ENCODE data around the gene PAWR.

The PAWR gene, protein sequence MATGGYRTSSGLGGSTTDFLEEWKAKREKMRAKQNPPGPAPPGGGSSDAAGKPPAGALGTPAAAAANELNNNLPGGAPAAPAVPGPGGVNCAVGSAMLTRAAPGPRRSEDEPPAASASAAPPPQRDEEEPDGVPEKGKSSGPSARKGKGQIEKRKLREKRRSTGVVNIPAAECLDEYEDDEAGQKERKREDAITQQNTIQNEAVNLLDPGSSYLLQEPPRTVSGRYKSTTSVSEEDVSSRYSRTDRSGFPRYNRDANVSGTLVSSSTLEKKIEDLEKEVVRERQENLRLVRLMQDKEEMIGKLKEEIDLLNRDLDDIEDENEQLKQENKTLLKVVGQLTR

DNA sequence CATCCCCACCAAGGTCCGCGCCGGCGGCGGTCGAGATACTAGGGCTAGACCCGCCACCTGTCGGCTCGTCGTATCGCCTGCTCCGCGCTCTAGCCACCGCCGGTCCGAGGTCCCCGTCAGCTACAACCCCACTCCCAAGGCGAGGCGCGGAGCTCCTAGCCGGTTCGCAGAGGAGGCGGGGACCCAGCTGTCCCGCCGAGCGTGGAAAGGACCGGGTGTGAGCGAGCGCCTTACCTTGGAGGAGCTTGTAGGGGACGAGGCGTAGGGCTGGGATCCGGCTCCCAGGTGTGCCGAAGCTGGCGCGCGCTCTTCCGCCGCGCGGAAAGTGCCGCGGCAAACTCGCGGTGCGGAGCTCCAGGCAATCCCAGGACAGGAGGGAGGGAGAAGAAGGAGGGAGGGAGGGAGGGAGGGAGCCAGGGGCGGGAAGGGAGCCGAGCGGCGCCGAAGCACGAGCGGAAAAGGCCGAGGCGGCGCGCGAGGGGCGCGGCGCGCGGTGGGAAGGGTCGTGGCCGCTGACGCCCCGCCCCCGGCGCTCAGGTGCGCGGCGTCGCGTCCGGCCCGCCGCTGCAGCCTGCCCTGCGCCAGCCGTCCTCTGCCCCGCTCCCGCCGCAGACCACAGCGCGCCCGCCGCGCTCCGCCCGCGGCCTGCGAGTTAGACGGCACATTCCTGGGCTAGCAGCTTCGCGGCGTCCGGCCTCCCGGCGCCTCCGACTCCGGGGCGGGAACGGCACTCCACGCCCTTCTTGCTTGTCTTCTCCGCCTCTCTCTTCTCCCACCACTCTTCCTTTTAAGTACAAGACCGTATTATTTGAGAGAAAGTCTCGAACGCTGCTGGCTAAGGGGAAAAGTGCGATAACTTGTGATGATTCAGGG is at the start of gene PAWR:
Gene PAWR, minus strand, starts transcription at position 327 of the 873 bp plus-strand sequence. CDS start 720 bp downstream, outside the sequence.
- DNase-seq (ENCODE audit: low read depth in 2 of 2), result no peak

DNA sequence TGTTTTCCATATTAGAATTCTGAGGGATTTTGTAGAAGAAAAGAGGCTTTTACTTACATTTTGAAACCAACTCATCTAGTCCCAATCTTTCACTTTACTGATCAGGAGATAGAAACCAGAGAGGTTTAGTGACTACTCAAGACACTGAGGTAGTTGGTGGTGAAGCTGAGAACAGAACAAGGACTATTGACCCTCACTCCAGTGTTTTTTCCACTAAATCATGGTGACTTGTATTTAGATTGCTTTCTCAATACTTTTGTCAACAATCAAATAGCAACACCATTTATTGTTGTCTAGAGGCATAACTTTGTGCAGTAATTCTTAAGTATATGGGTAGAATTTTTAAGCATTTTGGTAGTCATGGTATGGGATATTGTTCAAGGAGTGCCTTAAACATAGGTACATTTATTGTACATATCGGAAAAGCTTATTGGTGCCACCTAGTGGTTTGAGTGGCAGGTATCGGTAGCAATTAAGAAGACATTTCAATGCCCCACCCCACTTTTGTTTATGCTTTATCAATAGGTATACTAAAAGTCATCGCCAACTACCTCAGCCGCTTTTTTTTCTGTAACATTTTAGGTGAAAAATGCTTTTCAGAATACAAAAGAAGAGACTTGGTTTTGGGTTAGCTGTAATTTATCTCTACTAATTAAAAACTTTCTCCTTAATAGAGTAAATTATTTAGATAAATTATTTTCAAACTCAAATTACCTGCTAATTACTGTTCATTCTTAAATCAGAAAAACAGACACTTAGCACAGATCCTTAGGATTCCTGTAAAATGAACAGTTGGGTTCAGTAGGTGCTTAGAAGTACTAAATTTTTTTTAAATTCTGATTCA is 47.3 kb upstream of the PAWR start:
- no peak for DNase-seq (ENCODE audit: low read depth in 2 of 2)

DNA sequence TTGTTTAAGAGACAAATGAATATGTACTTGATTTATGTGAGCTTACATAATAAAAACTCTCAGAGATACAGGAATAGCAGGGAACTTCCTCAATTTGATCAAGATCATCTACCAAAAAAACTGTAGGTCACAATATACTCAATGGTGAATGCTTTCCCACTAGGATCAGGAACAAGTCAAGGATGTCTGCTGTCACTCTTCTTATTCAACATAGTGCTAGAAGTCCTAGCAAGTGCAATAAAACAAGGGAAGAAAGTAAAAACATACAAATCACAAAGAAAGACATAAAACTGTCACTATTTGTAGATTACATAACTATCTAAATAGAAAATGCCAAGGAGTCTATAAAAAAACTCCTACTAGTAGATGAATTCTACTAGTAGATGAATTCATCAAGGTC is 41.9 kb upstream of the PAWR start:
- DNase-seq (ENCODE audit: low read depth in 2 of 2), result no peak

DNA sequence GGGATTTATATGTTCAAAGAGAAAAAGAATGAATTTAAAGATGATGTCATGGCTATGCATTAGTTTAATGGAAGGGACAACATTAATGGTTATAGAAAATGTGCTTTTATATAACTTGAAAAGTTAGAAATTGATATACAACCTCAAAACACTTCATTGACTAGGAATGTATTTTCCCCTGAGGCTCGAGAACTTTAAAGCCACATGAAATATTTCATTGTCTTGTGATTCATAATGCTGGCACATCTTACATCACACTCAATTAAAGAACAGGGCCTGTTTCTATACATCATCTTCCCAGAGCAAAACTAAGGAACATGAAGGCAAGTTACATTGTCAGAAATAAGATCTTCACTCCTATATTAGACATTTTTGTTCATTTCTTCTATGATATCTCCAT is 35.2 kb upstream of the PAWR start:
- DNase-seq (ENCODE audit: low read depth in 2 of 2), result no peak

DNA sequence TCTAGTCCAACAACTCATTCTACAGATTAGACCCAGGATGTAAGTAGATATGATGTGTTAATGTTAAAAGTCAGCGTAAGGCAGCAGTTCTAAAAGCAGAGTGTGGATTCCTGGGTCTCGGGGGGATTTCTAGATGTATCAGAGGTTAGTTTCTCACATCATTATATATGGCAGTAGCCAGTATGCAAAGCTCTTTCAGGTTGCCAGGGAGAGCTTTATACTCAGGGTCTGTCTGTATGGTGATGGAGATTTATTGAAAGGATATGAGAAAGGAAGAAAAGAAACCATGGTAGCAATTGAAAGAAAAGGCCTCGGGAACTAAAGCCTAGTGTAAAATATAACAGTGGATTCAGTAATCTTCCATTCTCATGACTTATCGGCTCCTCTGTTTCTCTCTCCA is 26.2 kb upstream of the PAWR start:
- DNase-seq (ENCODE audit: low read depth in 2 of 2), result no peak

DNA sequence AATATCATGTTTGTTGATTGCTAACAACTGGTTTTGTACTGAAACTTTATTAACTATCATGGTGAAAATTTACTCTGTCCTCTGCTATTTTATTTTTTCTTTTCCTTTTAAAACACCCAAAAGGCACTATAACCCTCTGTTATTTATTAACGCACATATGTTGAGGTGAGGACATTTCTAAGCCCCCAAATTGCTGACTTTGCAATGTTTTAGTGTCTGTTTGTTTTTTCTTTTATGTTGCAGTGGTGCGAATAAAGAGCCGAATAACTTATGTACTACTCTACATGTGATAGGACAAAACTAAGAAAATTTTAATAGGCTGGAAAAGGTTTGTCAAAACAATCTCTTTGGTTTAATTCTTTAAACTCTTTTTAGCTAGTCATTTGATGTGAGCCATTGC is 24.5 kb upstream of the PAWR start:
- DNase-seq (ENCODE audit: low read depth in 2 of 2), result no peak

DNA sequence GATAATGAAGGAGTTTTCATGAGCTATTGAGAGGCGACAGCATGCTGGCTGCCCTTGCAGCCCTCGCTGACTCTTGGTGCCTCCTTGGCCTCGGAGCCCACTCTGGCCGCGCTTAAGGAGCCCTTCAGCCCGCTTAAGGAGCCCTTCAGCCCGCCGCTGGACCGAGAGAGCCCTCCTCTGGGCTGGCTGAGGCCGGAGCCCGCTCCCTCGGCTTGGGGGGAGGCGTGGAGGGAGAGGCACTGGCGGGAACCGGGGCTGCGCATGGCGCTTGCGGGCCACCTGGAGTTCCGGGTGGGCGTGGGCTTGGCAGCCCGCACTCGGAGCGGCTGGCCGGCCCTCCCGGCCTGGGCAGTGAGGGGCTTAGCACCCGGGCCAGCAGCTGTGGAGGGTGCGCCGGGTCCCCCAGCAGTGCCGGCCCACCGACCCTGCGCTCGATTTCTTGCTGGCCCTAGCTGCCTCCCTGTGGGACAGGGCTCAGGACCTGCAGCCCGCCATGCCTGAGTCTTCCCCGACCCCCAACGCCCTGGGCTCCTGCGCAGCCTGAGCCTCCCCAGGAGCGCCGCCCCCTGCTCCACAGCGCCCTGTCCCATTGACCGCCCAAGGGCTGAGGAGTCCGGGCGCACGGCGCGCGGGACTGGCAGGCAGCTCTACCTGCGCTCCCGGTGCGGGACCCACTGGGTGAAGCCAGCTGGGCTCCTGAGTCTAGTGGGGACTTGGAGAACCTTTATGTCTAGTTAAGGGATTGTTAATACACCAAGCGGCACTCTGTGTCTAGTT is 20.1 kb upstream of the PAWR start:
- no peak for DNase-seq (ENCODE audit: low read depth in 2 of 2)

DNA sequence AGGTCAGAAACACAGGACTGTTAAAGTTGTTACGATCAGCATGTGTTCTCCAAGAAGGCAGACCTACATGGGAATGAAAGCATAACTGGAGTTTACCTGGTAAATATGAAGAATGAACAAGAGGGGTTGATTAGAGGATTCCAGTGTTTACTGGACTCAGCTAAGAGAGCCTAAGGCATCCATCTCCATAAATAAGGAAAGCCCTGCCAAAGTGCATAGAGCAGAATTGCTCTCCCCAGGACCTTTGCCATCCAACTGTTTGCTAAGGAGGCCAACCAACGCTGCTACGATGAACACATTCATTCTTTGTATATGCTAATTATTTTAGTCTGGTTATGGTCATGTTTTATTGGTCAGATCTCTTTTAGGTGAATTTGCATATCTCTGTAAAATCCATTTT is 17.1 kb upstream of the PAWR start:
- no peak for DNase-seq (ENCODE audit: low read depth in 2 of 2)

DNA sequence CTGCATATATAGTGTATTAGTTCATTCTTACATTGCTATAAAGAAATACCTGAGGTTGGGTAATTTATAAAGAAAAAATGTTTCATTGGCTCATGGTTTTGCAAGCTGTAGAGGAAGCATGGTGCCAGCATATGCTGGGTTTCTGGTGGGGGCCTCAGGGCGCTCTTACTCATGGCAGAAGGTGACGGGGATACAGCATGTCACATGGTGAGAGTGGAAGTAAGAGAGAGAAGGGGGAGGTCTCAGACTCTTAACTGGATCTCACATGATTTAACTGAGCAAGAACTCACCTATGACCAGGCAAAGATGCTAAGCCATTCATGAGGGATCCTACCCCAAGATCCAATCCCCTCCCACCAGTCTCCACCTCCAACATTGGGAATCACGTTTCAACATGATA is 15.9 kb upstream of the PAWR start:
- DNase-seq (ENCODE audit: low read depth in 2 of 2), result no peak

DNA sequence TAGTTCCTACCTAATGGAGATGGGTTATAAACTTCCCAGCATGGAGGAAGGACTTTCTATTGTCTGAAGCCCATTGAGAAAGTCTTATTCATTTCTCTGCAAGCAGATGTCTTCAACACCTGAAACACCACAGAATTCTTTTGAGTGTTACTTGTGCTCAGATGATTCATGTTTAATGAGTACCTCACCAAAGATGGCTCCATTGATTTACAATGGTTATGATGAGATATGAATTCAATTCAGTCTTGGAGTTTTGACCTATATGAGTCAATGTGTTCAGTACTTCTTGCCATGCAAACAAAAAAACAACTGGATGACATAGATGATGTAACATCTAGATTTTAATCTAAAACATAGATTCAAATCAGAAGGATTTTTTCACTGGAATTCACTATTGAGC is 15.4 kb upstream of the PAWR start:
- DNase-seq (ENCODE audit: low read depth in 2 of 2), result no peak

DNA sequence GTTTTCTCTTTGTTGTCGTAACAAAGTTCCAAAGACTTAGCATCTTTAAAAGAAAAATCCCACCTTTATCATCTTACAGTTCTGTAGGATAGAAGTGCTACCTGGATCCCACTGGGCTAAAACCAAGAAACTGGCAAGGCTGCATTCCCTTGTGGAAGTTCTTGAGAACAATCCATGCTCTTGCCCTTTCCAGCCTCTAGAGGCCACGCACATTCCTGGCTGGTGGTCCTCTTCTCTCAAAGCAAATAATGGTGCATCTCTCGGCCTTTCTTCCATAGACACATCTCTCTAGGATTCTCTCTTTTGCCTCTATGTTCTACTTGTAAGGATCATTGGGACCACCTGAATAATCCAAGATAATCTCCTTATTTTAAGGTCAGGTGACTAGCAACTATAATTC is 8.2 kb upstream of the PAWR start:
- no peak for DNase-seq (ENCODE audit: low read depth in 2 of 2)

DNA sequence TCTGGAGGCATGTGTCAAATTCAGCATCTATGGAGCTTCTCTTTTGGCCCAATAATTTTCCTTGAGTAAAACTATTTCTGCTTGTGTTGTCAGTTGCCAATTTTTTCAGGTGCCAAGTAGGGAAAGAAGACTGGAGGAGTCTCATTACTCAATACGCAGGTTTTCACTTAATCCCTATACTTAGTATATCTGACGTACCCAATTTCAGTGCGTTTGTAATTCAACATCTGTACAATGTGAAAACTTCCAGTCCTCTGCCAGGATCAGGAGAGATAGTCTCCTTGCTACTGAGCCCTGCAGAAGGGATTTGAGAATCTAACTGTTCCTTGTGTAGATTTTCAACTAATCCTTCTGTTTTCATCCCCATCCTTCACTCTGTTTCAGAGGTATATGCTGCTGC is 5.7 kb upstream of the PAWR start:
- no peak for DNase-seq (ENCODE audit: low read depth in 2 of 2)

DNA sequence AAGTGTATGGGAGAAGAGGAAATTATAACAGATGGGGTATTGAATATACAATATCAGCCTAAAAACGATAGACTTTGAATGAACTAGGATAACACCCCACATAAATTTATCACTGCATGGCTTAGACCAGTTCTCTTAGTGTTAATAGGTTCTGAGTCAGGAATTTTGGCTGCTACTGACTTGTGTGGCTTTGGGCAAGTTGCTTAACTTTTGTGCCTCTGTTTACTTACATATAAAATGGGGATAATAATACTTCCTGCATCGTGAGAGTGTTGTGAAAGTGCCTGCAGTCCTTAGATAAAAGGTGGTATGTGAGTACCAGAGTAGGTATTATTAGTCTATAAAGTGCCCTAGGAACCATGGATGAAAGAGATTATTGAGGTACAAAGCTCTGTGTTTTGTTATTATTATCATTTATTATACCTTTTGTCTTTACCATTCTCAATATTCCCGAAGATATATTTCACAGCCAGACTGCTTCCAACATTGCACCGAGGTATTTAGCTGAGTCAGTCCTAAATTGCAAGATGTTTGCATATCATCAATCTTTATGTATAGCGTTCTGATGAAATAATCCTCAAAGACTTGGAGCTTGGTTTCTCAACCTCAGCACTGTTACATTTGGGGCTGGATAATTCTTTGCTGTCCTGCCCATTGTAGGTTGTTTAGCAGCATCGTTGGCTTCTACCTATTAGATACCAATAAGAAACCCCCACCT is 2.3 kb upstream of the PAWR start:
- DNase-seq (ENCODE audit: low read depth in 2 of 2), result no peak

DNA sequence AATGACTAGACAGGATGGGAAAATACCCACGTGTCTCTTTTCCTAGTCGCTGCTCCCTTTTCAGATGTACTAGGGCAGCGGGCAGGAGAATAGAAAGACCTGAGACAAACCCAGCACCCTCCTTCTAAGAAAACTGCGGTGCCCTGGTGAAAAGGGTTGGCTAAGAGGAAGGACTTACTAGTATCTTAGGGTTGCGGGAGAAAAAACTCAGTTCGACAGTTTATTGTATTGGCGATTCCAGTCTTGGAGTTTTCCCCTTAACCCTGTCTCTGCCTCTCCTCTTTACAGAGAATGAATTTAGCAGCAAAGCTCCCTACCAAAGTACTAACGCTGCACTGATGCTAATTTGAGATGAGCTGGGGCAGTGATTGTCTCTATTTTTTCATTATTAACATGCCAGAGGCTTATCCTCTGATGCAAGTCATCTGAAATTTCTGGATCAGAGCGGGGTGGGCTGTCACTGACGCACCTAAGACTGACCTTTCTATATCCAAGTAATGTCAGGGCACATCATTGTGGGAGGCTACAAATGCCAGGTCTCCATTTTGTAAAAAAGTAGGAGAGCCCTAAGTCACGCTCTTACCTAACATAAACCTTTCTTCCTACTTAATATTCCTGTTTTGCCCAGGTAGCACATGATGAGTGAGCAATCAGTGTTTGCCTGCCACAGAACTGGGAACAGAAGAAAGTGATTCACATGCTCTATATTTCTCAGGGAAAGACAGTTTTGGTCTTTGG is 916 bp upstream of the PAWR start:
- no peak for DNase-seq (ENCODE audit: low read depth in 2 of 2)

DNA sequence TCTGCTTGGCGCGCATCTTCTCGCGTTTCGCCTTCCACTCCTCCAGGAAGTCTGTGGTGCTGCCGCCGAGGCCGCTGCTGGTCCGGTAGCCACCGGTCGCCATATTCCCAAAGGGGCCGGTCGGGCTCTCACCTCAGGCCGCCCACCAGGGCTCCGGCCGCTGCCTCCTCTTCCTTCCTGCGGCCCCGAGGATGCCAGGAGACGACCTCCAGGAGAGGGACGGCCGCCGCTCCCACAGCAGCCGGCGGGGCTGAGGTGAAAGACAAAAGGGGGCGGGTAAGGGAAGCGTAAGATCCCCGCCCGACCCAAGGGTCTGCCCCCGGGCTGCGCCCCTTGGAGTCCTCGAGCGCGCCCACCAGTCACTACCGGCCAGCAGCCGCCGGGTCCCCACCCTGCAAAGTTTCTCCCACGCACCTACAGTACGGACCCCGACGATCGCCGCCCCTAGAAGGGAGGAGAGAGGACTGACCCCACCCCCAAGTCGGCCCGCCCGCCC is 574 bp downstream of the PAWR start:
- DNase-seq (ENCODE audit: low read depth in 2 of 2), result no peak

DNA sequence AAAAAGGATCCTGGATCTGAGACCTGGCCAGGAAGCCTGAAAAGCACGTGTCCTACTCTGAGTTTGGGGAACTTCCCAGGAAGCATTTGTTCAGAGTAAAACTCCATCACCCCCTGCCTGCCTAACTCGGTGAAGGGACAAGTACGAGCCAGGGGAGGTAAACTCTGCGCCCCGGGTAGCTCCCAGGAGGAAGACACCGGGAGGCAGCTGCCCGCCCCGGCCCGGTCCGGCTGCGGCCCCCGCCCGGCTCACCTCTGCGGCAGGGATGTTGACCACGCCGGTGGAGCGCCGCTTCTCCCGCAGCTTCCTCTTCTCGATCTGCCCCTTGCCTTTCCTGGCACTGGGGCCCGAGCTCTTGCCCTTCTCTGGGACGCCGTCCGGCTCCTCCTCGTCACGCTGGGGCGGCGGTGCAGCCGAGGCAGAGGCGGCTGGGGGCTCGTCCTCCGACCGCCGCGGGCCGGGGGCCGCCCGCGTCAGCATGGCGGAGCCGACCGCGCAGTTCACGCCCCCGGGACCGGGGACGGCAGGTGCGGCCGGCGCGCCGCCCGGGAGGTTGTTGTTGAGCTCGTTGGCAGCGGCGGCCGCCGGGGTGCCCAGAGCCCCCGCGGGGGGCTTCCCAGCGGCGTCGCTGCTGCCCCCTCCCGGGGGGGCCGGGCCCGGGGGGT is 1.2 kb downstream of the PAWR start:
- no peak for DNase-seq (ENCODE audit: low read depth in 2 of 2)

DNA sequence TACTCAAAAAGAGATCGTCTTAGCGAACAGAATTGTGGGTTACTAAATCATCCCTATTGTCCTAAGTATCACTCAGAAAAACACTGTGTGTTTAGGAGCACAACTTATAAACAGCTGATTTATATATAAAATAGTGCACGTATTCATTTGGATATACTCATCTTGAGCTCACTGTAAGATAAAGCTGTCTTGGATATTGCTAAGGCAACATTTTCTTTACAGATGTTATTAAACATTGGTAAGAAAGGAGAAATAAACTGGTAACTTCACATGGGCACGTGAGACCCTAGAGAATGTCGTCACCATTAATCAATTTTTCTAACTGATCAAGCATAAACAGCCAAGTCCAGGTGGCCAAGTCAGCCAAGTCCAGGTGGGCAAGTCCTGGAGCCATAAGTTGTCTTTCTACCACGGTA is 1.7 kb downstream of the PAWR start:
- DNase-seq (ENCODE audit: low read depth in 2 of 2), result no peak

DNA sequence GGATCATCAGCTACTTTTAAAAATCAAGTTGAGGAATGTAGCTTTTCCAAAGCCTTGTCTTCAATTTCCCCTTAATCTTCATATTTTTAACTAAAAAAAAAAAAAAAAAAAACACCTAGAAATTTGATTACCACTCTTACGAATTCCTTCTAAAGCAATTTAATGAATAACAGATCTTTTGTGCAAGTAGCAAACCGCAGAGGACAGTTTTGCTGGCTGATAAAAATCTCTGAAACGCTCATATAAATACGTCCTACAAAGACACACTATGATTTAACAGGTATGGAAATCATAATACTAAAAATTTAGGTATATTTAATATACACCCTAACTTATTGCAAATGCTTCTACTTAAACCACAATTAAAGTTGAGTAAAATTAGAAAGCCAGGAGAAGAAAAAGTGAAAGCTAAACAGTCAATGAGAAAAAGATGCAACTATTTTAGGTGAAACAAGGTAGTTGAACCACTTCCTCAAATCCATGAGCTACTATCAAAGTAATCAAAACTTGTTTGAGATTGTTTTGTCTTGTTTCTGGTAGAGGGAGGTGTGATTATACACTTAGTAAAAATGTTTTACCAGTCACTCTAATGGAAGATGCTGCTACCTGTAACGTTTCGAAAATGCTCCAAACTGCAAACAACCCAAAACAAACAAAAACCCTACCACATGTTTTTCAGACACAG is 2.2 kb downstream of the PAWR start:
- DNase-seq (ENCODE audit: low read depth in 2 of 2), result no peak
